ACC112 (cell line): ENCODE results near the gene MOV10L1.
A peak's percentile ranks its signal among the peaks of the same experiment; 100 is the strongest.

Experiments used
- H2AFZ ChIP-seq: fragments of 200-600 bp; sonication (generic); one replicate; pipeline ENCODE4 v1.6.0; 2017; ENCODE audit warnings: antibody characterized with exemption, low read length; ENCODE audit not compliant: unreplicated experiment
- H3K27ac ChIP-seq: fragments of 200-600 bp; sonication (generic); 2 replicates; pipeline ENCODE4 v1.5.1; 2014; ENCODE audit warnings: low read depth, mild to moderate bottlenecking, antibody characterized with exemption, low read length, moderate library complexity
- H3K27me3 ChIP-seq: fragments of 200-600 bp; sonication (generic); 2 replicates; pipeline ENCODE4 v1.6.1; 2014; ENCODE audit warnings: mild to moderate bottlenecking, antibody characterized with exemption, low read length, moderate library complexity, mixed read lengths; ENCODE audit not compliant: insufficient read depth
- H3K36me3 ChIP-seq: fragments of 200-600 bp; sonication (generic); 2 replicates; pipeline ENCODE4 v1.6.1; 2016; ENCODE audit warnings: mild to moderate bottlenecking, antibody characterized with exemption, low read length, moderate library complexity, mixed read lengths; ENCODE audit not compliant: insufficient read depth
- H3K4me1 ChIP-seq: fragments of 200-600 bp; sonication (generic); one replicate; pipeline ENCODE4 v1.6.1; 2016; ENCODE audit warnings: low read length, mixed read lengths; ENCODE audit not compliant: insufficient read depth, unreplicated experiment, control insufficient read depth
- H3K4me3 ChIP-seq: fragments of 200-600 bp; sonication (generic); 2 replicates; pipeline ENCODE4 v1.5.1; 2014; ENCODE audit warnings: mild to moderate bottlenecking, low read depth, low read length
- H3K79me2 ChIP-seq: fragments of 200-600 bp; sonication (generic); one replicate; pipeline ENCODE4 v1.6.0; 2016; ENCODE audit warnings: low read length; ENCODE audit not compliant: control insufficient read depth, unreplicated experiment, insufficient read depth

The MOV10L1 gene

DNA sequence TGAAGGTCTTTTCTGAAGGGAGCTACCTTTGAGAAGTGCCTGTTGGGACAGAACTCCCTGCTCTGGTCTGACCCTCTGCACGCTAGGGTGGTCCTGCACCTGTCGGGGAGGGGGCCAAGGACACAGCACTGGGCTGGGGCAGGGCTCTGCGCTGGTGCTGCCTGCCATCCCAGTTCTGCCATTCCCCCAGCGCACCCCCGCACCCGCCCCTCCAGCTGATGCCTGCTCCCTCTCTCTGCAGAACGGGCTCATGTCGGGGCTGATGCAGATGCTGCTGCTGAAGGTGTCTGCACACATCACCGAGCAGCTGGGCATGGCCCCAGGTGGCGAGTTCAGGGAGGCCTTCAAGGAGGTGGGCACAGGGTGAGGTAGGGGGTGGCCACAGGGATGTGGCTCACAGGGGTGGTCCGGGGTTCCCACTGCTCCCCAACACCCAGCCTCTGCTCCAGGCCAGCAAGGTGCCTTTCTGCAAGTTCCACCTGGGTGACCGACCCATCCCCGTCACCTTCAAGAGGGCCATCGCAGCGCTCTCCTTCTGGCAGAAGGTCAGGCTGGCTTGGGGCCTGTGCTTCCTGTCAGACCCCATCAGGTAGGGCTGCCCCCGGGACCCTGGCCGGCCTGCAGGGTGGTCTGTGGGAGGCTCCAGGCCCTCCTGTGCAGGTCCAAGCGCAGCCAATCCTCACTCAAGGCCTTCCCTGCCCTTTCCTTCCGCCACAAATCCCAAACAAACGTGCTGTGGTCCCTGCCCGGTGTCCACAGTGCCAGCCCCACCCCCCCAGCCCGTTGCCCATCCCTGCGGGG is 107.4 kb downstream of the MOV10L1 start:
- no peak overlapping the region for H3K27ac ChIP-seq
- peaks cover 1% of the 10 kb centered on the region for H3K4me1 ChIP-seq
- no peak overlapping the region for H2AFZ ChIP-seq
- H3K27me3 ChIP-seq, result no peaks in the 10 kb centered on the region
- H3K79me2 ChIP-seq, result peaks cover 10% of the 10 kb centered on the region
- no peaks in the 10 kb centered on the region for H3K36me3 ChIP-seq
- no peak overlapping the region for H3K4me3 ChIP-seq

- peaks cover 18% of the 10 kb centered on the region for H3K79me2 ChIP-seq
Observed at GRCh38 chr22:50197856-50198623, 108.2 kb downstream of the MOV10L1 start.

DNA sequence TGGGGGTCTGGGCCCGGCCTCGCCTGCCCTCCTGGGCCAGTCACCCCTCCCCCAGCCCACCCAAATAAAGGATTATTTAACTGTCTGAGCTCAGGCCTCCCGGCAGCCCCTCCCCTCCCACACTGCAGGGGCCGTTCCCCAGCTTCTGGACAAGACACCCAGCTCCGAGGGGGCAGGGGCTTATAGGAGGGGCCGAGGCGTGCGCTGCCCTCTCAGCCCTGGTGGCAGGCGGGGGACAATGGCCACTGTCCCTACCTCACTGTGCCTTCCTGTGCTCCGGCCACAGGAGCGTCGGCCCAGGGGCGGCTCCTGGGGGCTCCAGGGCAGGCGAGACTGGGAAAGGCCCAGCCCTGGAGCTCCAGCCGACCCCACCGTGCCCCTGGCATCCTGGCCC is 108.8 kb downstream of the MOV10L1 start:
- no peak overlapping the region for H3K4me3 ChIP-seq
- no peak overlapping the region for H3K27ac ChIP-seq
- H3K79me2 ChIP-seq, result peaks cover 22% of the 10 kb centered on the region
- H2AFZ ChIP-seq, result no peak overlapping the region
- H3K4me1 ChIP-seq, result peaks cover 4% of the 10 kb centered on the region
- peaks cover 6% of the 10 kb centered on the region; the same call in 1 of the 2 replicates for H3K36me3 ChIP-seq
- no peaks in the 10 kb centered on the region for H3K27me3 ChIP-seq

More at GRCh38 chr22:50197856-50198623, 108.2 kb downstream of the MOV10L1 start:
- Histone ChIP-seq H3K4me1 (peaks cover 4% of the 10 kb centered on the region), H3K36me3 (peaks cover under 1% of the 10 kb centered on the region; the same call in 1 of the 2 replicates), H3K27me3 (no peaks in the 10 kb centered on the region), H3K4me3 (no peak overlapping the region), H3K27ac (no peak overlapping the region), H2AFZ (no peak overlapping the region)

- Histone ChIP-seq H3K36me3 (peaks cover 8% of the 10 kb centered on the region; the same call in 1 of the 2 replicates), H3K27me3 (no peaks in the 10 kb centered on the region), H3K79me2 (peaks cover 24% of the 10 kb centered on the region), H3K27ac (no peak overlapping the region), H3K4me3 (no peak overlapping the region), H3K4me1 (peaks cover 4% of the 10 kb centered on the region), H2AFZ (no peak overlapping the region)
Observed at GRCh38 chr22:50199251-50199721, 109.5 kb downstream of the MOV10L1 start.

- peaks cover 24% of the 10 kb centered on the region for H3K79me2 ChIP-seq
- no peaks in the 10 kb centered on the region for H3K27me3 ChIP-seq
- H3K4me3 ChIP-seq, result peak overlapping the region; percentile 86
- peaks cover 8% of the 10 kb centered on the region; the same call in 1 of the 2 replicates for H3K36me3 ChIP-seq
- no peak overlapping the region for H2AFZ ChIP-seq
- no peak overlapping the region for H3K27ac ChIP-seq
- peaks cover 4% of the 10 kb centered on the region for H3K4me1 ChIP-seq
Observed at GRCh38 chr22:50199829-50200460, 110.1 kb downstream of the MOV10L1 start.

GRCh38 chr22:50200461-50201190 is 110.8 kb downstream of the MOV10L1 start, which contains the start of gene SELENOO:
Gene SELENOO (plus strand): TSS chr22:50201011. CDS start chr22:50201037, 26 bp downstream.
- Histone ChIP-seq H3K27me3 (no peaks in the 10 kb centered on the region), H3K79me2 (peaks cover 24% of the 10 kb centered on the region), H3K27ac (no peak within 1 kb of the TSS), H3K36me3 (peaks cover 8% of the 10 kb centered on the region; the same call in 1 of the 2 replicates), H3K4me3 (peak within 1 kb of the TSS; percentile 86), H2AFZ (peak within 1 kb of the TSS; percentile 60), H3K4me1 (peaks cover 4% of the 10 kb centered on the region)

- Histone ChIP-seq H3K36me3 (peaks cover 8% of the 10 kb centered on the region; the same call in 1 of the 2 replicates), H3K79me2 (peaks cover 24% of the 10 kb centered on the region), H3K4me3 (peak overlapping the region; percentile 86), H3K27ac (no peak overlapping the region), H3K4me1 (peaks cover 4% of the 10 kb centered on the region), H3K27me3 (no peaks in the 10 kb centered on the region), H2AFZ (peak overlapping the region; percentile 60)
Observed at GRCh38 chr22:50201191-50202129, 111.7 kb downstream of the MOV10L1 start.

DNA sequence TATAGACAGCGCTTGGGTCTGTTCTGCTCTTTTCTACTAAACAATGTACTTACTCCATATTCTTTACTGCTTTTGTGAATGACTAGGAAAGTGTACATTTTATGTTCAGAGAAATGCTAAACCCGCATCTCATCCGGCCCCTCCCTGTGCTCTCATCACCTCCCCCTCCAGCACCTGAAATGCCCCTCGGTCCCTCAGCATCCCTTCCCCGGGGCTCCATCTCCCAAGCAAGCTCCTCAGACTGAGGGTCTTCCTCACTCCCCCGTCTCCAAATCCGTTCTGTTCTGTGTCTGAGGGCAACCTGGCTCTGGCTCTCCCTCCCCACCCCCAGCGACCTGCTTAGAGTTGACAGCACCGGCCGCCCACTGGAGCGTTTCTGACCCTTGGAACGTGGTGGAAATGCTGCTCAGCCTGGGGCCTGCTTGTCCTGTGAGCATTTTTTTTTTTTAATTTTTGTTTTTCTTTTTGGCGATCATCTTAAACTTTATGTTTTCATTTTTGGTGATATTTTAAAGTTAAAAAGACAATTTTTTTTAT is 112.4 kb downstream of the MOV10L1 start:
- H3K27me3 ChIP-seq, result no peaks in the 10 kb centered on the region
- H3K79me2 ChIP-seq, result peaks cover 24% of the 10 kb centered on the region
- no peak overlapping the region for H2AFZ ChIP-seq
- peaks cover 8% of the 10 kb centered on the region; the same call in 1 of the 2 replicates for H3K36me3 ChIP-seq
- H3K4me3 ChIP-seq, result peak overlapping the region; percentile 86
- peaks cover 4% of the 10 kb centered on the region for H3K4me1 ChIP-seq
- no peak overlapping the region for H3K27ac ChIP-seq

DNA sequence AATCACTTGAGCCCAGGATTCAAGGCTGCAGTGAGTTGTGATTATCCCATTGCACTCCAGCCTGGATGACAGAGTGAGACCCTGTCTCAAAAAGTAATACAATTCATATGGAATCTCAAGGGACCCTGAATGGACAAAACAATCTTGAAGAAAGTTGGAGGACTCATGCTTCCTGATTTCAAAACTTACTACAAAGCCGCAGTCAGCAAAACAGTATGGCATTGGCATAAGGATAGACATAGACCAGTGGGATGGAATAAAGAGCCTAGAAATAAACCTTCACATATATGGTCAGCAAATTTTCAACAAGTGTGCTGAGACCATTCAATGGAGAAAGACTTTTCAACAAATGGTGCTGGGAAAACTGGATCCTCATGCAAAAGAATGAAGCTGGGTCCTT is 113.5 kb downstream of the MOV10L1 start:
- Histone ChIP-seq H2AFZ (no peak overlapping the region), H3K4me1 (peaks cover 4% of the 10 kb centered on the region), H3K27me3 (no peaks in the 10 kb centered on the region), H3K36me3 (peaks cover 8% of the 10 kb centered on the region; the same call in 1 of the 2 replicates), H3K27ac (no peak overlapping the region), H3K4me3 (no peak overlapping the region), H3K79me2 (peaks cover 24% of the 10 kb centered on the region)
